KMS-11 (cell line): ENCODE measurements around the gene KRT17.
"Not testable (repeated sequence)": the region's sequence is repeated elsewhere in the genome, so short reads cannot be mapped to it uniquely, and the experiment has no call there.

Experiments used
- H2AFZ ChIP-seq: fragments of 200-600 bp; sonication (generic); 2 replicates; pipeline ENCODE4 v1.6.1; 2016; ENCODE audit warnings: antibody characterized with exemption, mixed run types, low read depth
- H3K27ac ChIP-seq: fragments of 200-600 bp; sonication (generic); 2 replicates; pipeline ENCODE4 v1.6.1; 2016; ENCODE audit warnings: mild to moderate bottlenecking, mixed run types
- H3K27me3 ChIP-seq: fragments of 200-600 bp; sonication (generic); 2 replicates; pipeline ENCODE4 v1.6.1; 2017; ENCODE audit warnings: mild to moderate bottlenecking, low read depth, mixed run types, moderate library complexity; ENCODE audit not compliant: insufficient read depth
- H3K36me3 ChIP-seq: fragments of 200-600 bp; sonication (generic); 2 replicates; pipeline ENCODE4 v1.6.1; 2017; ENCODE audit warnings: mild to moderate bottlenecking, mixed run types; ENCODE audit not compliant: insufficient read depth
- H3K4me1 ChIP-seq: fragments of 200-600 bp; sonication (generic); 2 replicates; pipeline ENCODE4 v1.6.1; 2016; ENCODE audit warnings: mild to moderate bottlenecking, low read depth, mixed run types; ENCODE audit not compliant: poor library complexity, severe bottlenecking
- H3K4me2 ChIP-seq: fragments of 200-600 bp; sonication (generic); 2 replicates; pipeline ENCODE4 v1.7.0; 2016; ENCODE audit warnings: mild to moderate bottlenecking, mixed run types
- H3K4me3 ChIP-seq: fragments of 200-600 bp; sonication (generic); IDR thresholded peaks from 2 replicates; pipeline ENCODE4 v1.6.1; 2017; ENCODE audit warnings: low read depth, low read length, mixed read lengths; ENCODE audit not compliant: insufficient read depth
- H3K79me2 ChIP-seq: fragments of 200-600 bp; sonication (generic); 2 replicates; pipeline ENCODE4 v1.6.1; 2016; ENCODE audit warnings: low read depth, mixed run types; ENCODE audit not compliant: insufficient read depth
- H3K9ac ChIP-seq: fragments of 200-600 bp; sonication (generic); 2 replicates; pipeline ENCODE4 v1.6.1; 2016; ENCODE audit warnings: mild to moderate bottlenecking, mixed run types
- H4K20me1 ChIP-seq: fragments of 200-600 bp; sonication (generic); 2 replicates; pipeline ENCODE4 v1.6.1; 2016; ENCODE audit warnings: mild to moderate bottlenecking, mixed run types; ENCODE audit not compliant: insufficient read depth
- TF ChIP-seq, protein P1 (sequence below): fragments of 200-600 bp; sonication (generic); conservative IDR thresholded peaks from 2 replicates; pipeline ENCODE4 v1.6.1; 2017; ENCODE audit warnings: low read depth, mild to moderate bottlenecking, antibody characterized with exemption, low read length, moderate library complexity, mixed read lengths

Gene KRT17

DNA sequence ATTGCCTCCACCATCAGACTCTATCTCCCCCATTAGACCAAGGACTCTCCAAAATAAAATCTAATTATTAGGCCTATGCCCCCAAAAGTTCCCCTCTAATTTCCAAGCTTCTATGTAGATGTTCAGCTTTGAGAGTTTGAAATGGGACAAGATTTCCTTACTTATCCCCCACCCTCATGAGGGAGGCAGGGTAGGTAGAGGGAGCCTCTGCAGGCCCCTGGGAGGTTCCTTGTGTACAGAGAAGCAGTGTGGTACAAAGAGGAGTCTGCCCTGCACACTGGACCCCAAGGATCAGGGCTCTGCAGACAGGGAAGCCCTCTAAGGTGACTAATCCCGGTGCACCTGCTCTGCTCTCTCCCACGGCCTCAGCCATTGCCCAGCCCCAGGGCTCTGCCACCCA is 2.5 kb downstream of the KRT17 start:
- no peak overlapping the region for H3K4me2 ChIP-seq
- peaks cover 96% of the 10 kb centered on the region for H3K27me3 ChIP-seq
- TF ChIP-seq, protein P1, sequence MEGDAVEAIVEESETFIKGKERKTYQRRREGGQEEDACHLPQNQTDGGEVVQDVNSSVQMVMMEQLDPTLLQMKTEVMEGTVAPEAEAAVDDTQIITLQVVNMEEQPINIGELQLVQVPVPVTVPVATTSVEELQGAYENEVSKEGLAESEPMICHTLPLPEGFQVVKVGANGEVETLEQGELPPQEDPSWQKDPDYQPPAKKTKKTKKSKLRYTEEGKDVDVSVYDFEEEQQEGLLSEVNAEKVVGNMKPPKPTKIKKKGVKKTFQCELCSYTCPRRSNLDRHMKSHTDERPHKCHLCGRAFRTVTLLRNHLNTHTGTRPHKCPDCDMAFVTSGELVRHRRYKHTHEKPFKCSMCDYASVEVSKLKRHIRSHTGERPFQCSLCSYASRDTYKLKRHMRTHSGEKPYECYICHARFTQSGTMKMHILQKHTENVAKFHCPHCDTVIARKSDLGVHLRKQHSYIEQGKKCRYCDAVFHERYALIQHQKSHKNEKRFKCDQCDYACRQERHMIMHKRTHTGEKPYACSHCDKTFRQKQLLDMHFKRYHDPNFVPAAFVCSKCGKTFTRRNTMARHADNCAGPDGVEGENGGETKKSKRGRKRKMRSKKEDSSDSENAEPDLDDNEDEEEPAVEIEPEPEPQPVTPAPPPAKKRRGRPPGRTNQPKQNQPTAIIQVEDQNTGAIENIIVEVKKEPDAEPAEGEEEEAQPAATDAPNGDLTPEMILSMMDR = no peak
- H3K4me1 ChIP-seq = no peaks in the 10 kb centered on the region
- no peak overlapping the region for H3K4me3 ChIP-seq
- H4K20me1 ChIP-seq = no peaks in the 10 kb centered on the region
- H3K36me3 ChIP-seq = no peaks in the 10 kb centered on the region
- H3K79me2 ChIP-seq = no peaks in the 10 kb centered on the region
- no peak overlapping the region for H2AFZ ChIP-seq
- H3K9ac ChIP-seq = no peak overlapping the region
- no peak overlapping the region for H3K27ac ChIP-seq

DNA sequence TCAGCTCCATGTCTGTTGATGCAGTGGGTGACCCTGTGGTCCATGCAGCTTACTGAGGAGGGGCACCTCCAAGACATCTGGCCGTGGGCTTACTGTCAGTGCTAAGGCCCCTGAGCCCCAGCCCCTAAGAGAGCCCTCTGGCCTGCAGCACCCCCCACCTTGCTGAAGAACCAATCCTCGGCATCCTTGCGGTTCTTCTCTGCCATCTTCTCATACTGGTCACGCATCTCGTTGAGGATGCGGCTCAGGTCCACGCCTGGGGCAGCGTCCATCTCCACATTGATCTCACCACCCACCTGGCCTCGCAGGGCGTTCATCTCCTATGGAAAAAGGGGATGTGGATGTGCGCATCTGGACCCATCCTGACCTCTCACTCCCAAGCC is 2.9 kb downstream of the KRT17 start:
- H3K4me3 ChIP-seq, H4K20me1 ChIP-seq, H3K27ac ChIP-seq, H3K79me2 ChIP-seq, H3K4me1 ChIP-seq, H3K9ac ChIP-seq, H2AFZ ChIP-seq, H3K36me3 ChIP-seq, H3K4me2 ChIP-seq: not testable (repeated sequence)
- peaks cover 96% of the 10 kb centered on the region for H3K27me3 ChIP-seq

DNA sequence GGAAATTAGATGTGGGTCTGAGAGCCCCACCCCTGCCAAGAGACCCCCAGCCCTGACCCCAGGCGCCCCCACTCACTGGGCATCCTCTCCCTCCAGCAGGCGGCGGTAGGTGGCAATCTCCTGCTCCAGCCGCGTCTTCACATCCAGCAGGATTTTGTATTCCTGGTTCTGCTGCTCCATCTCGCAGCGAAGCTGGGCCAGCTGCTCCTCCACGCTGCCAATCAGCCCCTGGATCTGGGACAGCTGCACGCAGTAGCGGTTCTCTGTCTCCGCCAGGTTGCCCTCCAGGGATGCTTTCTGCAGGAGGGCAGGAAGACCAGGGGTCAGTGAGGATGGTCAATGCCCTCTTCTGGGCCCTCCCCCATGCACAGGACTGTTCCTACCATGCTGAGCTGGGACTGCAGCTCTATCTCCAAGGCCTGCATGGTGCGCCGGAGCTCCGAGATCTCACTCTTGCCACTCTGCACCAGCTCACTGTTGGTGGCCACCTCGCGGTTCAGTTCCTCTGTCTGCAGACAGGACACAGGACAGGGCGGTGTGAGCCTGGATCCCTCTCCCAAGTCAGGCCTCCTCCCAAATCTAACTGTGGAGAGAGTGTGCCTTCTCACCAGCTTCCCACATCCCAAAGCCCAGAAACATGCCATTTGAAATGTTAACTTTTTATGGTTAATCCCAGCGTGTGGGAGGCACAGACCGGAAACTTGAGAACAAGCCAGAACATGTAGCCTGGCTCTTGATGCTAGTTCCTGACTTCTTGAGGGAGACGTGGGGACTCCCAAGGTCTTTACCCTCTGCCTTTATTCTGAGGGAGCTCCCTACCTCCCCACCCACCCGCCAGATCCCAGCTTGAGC is 3.6 kb downstream of the KRT17 start:
- H3K27me3 ChIP-seq = peaks cover 96% of the 10 kb centered on the region
- H3K36me3 ChIP-seq = no peaks in the 10 kb centered on the region
- no peaks in the 10 kb centered on the region for H4K20me1 ChIP-seq
- no peak overlapping the region for H3K4me2 ChIP-seq
- H3K79me2 ChIP-seq = no peaks in the 10 kb centered on the region
- H3K27ac ChIP-seq = no peak overlapping the region
- H3K4me3 ChIP-seq = no peak overlapping the region
- no peaks in the 10 kb centered on the region for H3K4me1 ChIP-seq
- TF ChIP-seq, protein P1 = no peak
- H3K9ac ChIP-seq = no peak overlapping the region
- no peak overlapping the region for H2AFZ ChIP-seq

GRCh38 chr17:41619927-41620582 is 4.3 kb downstream of the KRT17 start:
- H2AFZ ChIP-seq, H3K4me3 ChIP-seq: not testable (repeated sequence)

GRCh38 chr17:41619036-41619926 is 5.1 kb downstream of the KRT17 start:
- TF ChIP-seq, protein P1 = no peak
- Histone ChIP-seq H3K4me3 (no peak overlapping the region), H3K27ac (no peak overlapping the region), H3K79me2 (no peaks in the 10 kb centered on the region), H3K36me3 (no peaks in the 10 kb centered on the region), H3K9ac (no peak overlapping the region), H3K4me2 (no peak overlapping the region), H3K27me3 (peaks cover 96% of the 10 kb centered on the region), H2AFZ (no peak overlapping the region), H3K4me1 (no peaks in the 10 kb centered on the region), H4K20me1 (no peaks in the 10 kb centered on the region)

More at GRCh38 chr17:41619927-41620582, 4.3 kb downstream of the KRT17 start:
- H3K27me3 ChIP-seq = peaks cover 96% of the 10 kb centered on the region
- not testable (repeated sequence) for H3K4me2 ChIP-seq, H4K20me1 ChIP-seq, H3K4me1 ChIP-seq, H3K79me2 ChIP-seq, H3K9ac ChIP-seq, H3K27ac ChIP-seq, H3K36me3 ChIP-seq
